KMS-11 (cell line): ENCODE measurements around the gene ATP2A3.

Source experiments
- H2AFZ ChIP-seq: fragments of 200-600 bp; sonication (generic); 2 replicates; pipeline ENCODE4 v1.6.1; 2016; ENCODE audit warnings: antibody characterized with exemption, mixed run types, low read depth
- H3K27ac ChIP-seq: fragments of 200-600 bp; sonication (generic); 2 replicates; pipeline ENCODE4 v1.6.1; 2016; ENCODE audit warnings: mild to moderate bottlenecking, mixed run types
- H3K27me3 ChIP-seq: fragments of 200-600 bp; sonication (generic); 2 replicates; pipeline ENCODE4 v1.6.1; 2017; ENCODE audit warnings: mild to moderate bottlenecking, low read depth, mixed run types, moderate library complexity; ENCODE audit not compliant: insufficient read depth
- H3K36me3 ChIP-seq: fragments of 200-600 bp; sonication (generic); 2 replicates; pipeline ENCODE4 v1.6.1; 2017; ENCODE audit warnings: mild to moderate bottlenecking, mixed run types; ENCODE audit not compliant: insufficient read depth
- H3K4me1 ChIP-seq: fragments of 200-600 bp; sonication (generic); 2 replicates; pipeline ENCODE4 v1.6.1; 2016; ENCODE audit warnings: mild to moderate bottlenecking, low read depth, mixed run types; ENCODE audit not compliant: poor library complexity, severe bottlenecking
- H3K4me2 ChIP-seq: fragments of 200-600 bp; sonication (generic); 2 replicates; pipeline ENCODE4 v1.7.0; 2016; ENCODE audit warnings: mild to moderate bottlenecking, mixed run types
- H3K4me3 ChIP-seq: fragments of 200-600 bp; sonication (generic); IDR thresholded peaks from 2 replicates; pipeline ENCODE4 v1.6.1; 2017; ENCODE audit warnings: low read depth, low read length, mixed read lengths; ENCODE audit not compliant: insufficient read depth
- H3K79me2 ChIP-seq: fragments of 200-600 bp; sonication (generic); 2 replicates; pipeline ENCODE4 v1.6.1; 2016; ENCODE audit warnings: low read depth, mixed run types; ENCODE audit not compliant: insufficient read depth
- H3K9ac ChIP-seq: fragments of 200-600 bp; sonication (generic); 2 replicates; pipeline ENCODE4 v1.6.1; 2016; ENCODE audit warnings: mild to moderate bottlenecking, mixed run types
- H4K20me1 ChIP-seq: fragments of 200-600 bp; sonication (generic); 2 replicates; pipeline ENCODE4 v1.6.1; 2016; ENCODE audit warnings: mild to moderate bottlenecking, mixed run types; ENCODE audit not compliant: insufficient read depth
- CTCF ChIP-seq: fragments of 200-600 bp; sonication (generic); conservative IDR thresholded peaks from 2 replicates; pipeline ENCODE4 v1.6.1; 2017; ENCODE audit warnings: low read depth, mild to moderate bottlenecking, antibody characterized with exemption, low read length, moderate library complexity, mixed read lengths

Gene ATP2A3

GRCh38 chr17:3915581-3915994 is 48.6 kb downstream of the ATP2A3 start:
- H2AFZ ChIP-seq = no peak overlapping the region
- no peak overlapping the region for H3K4me2 ChIP-seq
- no peaks in the 10 kb centered on the region for H3K79me2 ChIP-seq
- H3K4me3 ChIP-seq = no peak overlapping the region
- no peak for TF ChIP-seq CTCF
- H4K20me1 ChIP-seq = no peaks in the 10 kb centered on the region
- H3K27me3 ChIP-seq = no peaks in the 10 kb centered on the region
- H3K36me3 ChIP-seq = no peaks in the 10 kb centered on the region
- H3K9ac ChIP-seq = no peak overlapping the region
- no peak overlapping the region for H3K27ac ChIP-seq
- H3K4me1 ChIP-seq = peaks cover 6% of the 10 kb centered on the region

- no peaks in the 10 kb centered on the region for H4K20me1 ChIP-seq
- no peaks in the 10 kb centered on the region for H3K79me2 ChIP-seq
- H3K27me3 ChIP-seq = no peaks in the 10 kb centered on the region
- H3K4me3 ChIP-seq = no peak overlapping the region
- peaks cover 6% of the 10 kb centered on the region for H3K4me1 ChIP-seq
- H3K36me3 ChIP-seq = no peaks in the 10 kb centered on the region
- no peak for TF ChIP-seq CTCF
- no peak overlapping the region for H3K4me2 ChIP-seq
- peak overlapping the region; percentile 60; the same call in 1 of the 2 replicates for H2AFZ ChIP-seq
- H3K9ac ChIP-seq = no peak overlapping the region
- H3K27ac ChIP-seq = no peak overlapping the region
Observed at GRCh38 chr17:3914312-3914670, 49.9 kb downstream of the ATP2A3 start.

GRCh38 chr17:3913531-3914311 is 50.5 kb downstream of the ATP2A3 start:
- no peak overlapping the region; the same call in 1 of the 2 replicates for H3K4me2 ChIP-seq

GRCh38 chr17:3912827-3913226 is 51.4 kb downstream of the ATP2A3 start:
- Histone ChIP-seq H3K4me2 (no peak overlapping the region), H3K4me3 (no peak overlapping the region), H3K4me1 (peaks cover 6% of the 10 kb centered on the region), H3K27me3 (no peaks in the 10 kb centered on the region), H2AFZ (no peak overlapping the region), H3K36me3 (no peaks in the 10 kb centered on the region), H3K79me2 (no peaks in the 10 kb centered on the region), H3K27ac (no peak overlapping the region), H4K20me1 (no peaks in the 10 kb centered on the region), H3K9ac (no peak overlapping the region)
- TF ChIP-seq CTCF = no peak

More at GRCh38 chr17:3913531-3914311, 50.5 kb downstream of the ATP2A3 start:
- Histone ChIP-seq H3K27me3 (no peaks in the 10 kb centered on the region), H3K79me2 (no peaks in the 10 kb centered on the region), H3K4me3 (no peak overlapping the region), H3K36me3 (no peaks in the 10 kb centered on the region), H2AFZ (peak overlapping the region; percentile 60; the same call in 1 of the 2 replicates), H4K20me1 (no peaks in the 10 kb centered on the region), H3K27ac (no peak overlapping the region), H3K9ac (no peak overlapping the region), H3K4me1 (peaks cover 6% of the 10 kb centered on the region)
- peak; percentile 87 for TF ChIP-seq CTCF
